Mucosa of stomach (tissue), 1 donor: ENCODE measurements around the gene LIN37.
A peak's percentile ranks its signal among the peaks of the same experiment; 100 is the strongest.

ENCODE experiments used
- H3K27me3 ChIP-seq: one replicate; pipeline ENCODE4 v1.7.0; 2013; ENCODE audit warnings: mild to moderate bottlenecking, low read length; ENCODE audit not compliant: control insufficient read depth, insufficient read depth
- H3K36me3 ChIP-seq: one replicate; pipeline ENCODE4 v1.7.0; 2013; ENCODE audit warnings: low read length; ENCODE audit not compliant: control insufficient read depth, insufficient read depth
- H3K4me1 ChIP-seq: one replicate; pipeline ENCODE4 v1.7.0; 2013; ENCODE audit warnings: mild to moderate bottlenecking, low read length; ENCODE audit not compliant: control insufficient read depth, insufficient read depth
- H3K4me3 ChIP-seq: one replicate; pipeline ENCODE4 v1.7.0; 2013; ENCODE audit warnings: low read length
- H3K9ac ChIP-seq: one replicate; pipeline ENCODE4 v1.7.0; 2013; ENCODE audit warnings: mild to moderate bottlenecking, low read length, moderate library complexity
- H3K9me3 ChIP-seq: one replicate; pipeline ENCODE4 v1.7.0; 2013; ENCODE audit warnings: mild to moderate bottlenecking, low read length, moderate library complexity; ENCODE audit not compliant: control insufficient read depth
- donor health status: Pancreatic carcinoma.

Gene LIN37

DNA sequence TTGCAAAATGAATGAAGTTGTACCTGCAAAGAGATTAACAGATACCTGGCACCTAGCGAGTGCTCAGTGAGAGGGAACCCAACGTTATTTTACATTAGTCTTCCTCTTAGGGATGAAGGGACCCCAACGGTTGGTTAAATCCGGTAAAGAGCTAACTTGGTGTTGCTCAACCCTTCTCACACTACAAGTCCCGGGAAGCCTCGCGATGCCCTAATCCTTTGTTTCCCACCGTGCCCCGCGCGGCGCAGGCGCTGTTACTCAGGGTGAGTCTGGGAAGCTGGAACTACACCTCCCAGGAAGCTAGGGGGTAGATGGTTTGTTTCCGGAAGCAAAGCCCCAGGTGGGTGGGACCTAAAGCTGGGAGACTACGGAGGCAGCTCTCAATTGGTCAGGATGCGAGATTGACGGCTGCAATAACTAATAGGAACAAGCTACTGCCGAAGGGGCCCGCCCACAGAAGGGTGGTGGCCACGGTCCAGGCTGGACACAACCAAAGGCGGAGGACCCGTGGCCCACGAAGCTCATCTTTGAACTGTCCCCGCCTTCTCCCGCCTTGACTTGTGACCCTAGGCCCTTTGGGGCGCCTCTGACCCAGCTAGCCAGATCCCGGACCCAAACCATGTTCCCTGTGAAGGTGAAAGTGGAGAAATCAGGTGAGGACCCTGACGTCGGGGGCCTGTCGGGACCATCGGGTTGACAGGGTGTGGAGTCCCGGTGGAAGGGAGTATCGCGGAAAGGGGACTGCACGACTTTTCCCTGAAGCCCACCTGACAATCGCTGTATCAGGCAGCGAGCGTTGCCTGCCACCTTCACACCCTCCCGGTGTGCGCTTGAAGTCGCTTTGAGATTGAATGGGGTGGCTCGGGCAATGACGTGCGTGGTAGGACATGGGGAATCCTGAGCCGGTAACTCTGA, at the start of gene LIN37:
LIN37 (plus strand) TSS at position 471 of the 915 bp plus-strand sequence; CDS start at position 620, 149 bp downstream.
- Histone ChIP-seq H3K36me3 (peaks cover 9% of the 10 kb centered on the region), H3K4me3 (peak within 1 kb of the TSS; percentile 100), H3K27me3 (no peaks in the 10 kb centered on the region), H3K9me3 (no peaks in the 10 kb centered on the region), H3K4me1 (peaks cover 31% of the 10 kb centered on the region), H3K9ac (peak within 1 kb of the TSS; percentile 93)

DNA sequence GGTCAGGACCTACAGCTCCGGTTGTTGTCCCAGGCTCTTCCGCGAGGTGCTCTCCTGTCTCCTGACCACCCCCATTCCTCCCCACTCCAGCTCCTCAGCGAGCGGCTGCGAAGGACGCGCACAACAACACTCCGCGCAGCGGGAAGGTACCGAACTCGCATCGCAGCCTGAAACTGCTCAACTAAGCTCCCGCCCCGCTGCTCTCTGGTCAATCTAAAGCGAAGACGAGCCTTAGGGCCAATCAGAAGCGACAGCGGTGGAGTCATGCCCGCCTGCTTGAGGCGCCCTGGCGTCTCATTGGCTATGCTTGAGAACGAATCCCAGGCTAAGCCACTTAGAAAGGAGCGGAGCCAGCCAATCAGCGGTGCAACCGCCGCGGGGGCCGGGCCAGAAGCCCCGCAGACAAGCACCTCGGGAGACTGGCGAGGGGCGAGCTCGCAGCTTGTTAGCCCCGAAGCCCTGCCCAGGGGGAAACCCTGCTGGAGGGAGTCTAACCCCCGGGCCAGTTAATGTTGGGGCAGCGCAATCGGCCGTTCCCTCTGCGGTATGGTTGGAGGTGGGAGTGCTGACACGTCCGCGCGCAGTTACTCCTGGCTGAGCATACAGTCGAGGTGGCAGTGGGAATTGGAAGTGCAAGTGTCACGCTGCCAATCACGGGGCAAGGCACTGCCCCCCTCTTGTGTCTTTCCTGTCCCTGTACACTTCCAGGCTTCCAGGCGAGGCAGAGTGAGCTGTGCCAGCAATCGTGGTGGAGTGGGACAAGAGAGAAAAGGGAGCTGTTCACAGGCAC, 46.0 kb upstream of the LIN37 start:
- Histone ChIP-seq H3K27me3 (peaks cover 8% of the 10 kb centered on the region), H3K36me3 (no peaks in the 10 kb centered on the region), H3K9me3 (no peaks in the 10 kb centered on the region), H3K4me1 (peaks cover 4% of the 10 kb centered on the region), H3K4me3 (peak overlapping the region; percentile 68), H3K9ac (peak overlapping the region; percentile 50)

- H3K9me3 ChIP-seq: no peaks in the 10 kb centered on the region
- no peak overlapping the region for H3K4me3 ChIP-seq
- no peaks in the 10 kb centered on the region for H3K36me3 ChIP-seq
- peaks cover 8% of the 10 kb centered on the region for H3K27me3 ChIP-seq
- H3K9ac ChIP-seq: no peak overlapping the region
- H3K4me1 ChIP-seq: peaks cover 4% of the 10 kb centered on the region
Measured at GRCh38 chr19:35703343-35703742, 45.0 kb upstream of the LIN37 start.

- Histone ChIP-seq H3K27me3 (peaks cover 8% of the 10 kb centered on the region), H3K9me3 (no peaks in the 10 kb centered on the region), H3K4me3 (no peak within 1 kb of the TSS)
Measured at GRCh38 chr19:35704218-35704617, 44.2 kb upstream of the LIN37 start, which contains the start of gene ZBTB32. TSS of gene ZBTB32 (plus strand) at chr19:35704558. CDS start at chr19:35714627, 10,069 bp downstream.

GRCh38 chr19:35708391-35708790, 40.0 kb upstream of the LIN37 start:
- H3K9ac ChIP-seq: no peak overlapping the region
- H3K4me1 ChIP-seq: no peaks in the 10 kb centered on the region
- no peaks in the 10 kb centered on the region for H3K9me3 ChIP-seq
- no peaks in the 10 kb centered on the region for H3K36me3 ChIP-seq
- H3K4me3 ChIP-seq: no peak overlapping the region
- H3K27me3 ChIP-seq: peaks cover 14% of the 10 kb centered on the region

More at GRCh38 chr19:35704218-35704617, 44.2 kb upstream of the LIN37 start, which contains the start of gene ZBTB32:
- Histone ChIP-seq H3K4me1 (peaks cover 4% of the 10 kb centered on the region), H3K36me3 (no peaks in the 10 kb centered on the region), H3K9ac (no peak within 1 kb of the TSS)

DNA sequence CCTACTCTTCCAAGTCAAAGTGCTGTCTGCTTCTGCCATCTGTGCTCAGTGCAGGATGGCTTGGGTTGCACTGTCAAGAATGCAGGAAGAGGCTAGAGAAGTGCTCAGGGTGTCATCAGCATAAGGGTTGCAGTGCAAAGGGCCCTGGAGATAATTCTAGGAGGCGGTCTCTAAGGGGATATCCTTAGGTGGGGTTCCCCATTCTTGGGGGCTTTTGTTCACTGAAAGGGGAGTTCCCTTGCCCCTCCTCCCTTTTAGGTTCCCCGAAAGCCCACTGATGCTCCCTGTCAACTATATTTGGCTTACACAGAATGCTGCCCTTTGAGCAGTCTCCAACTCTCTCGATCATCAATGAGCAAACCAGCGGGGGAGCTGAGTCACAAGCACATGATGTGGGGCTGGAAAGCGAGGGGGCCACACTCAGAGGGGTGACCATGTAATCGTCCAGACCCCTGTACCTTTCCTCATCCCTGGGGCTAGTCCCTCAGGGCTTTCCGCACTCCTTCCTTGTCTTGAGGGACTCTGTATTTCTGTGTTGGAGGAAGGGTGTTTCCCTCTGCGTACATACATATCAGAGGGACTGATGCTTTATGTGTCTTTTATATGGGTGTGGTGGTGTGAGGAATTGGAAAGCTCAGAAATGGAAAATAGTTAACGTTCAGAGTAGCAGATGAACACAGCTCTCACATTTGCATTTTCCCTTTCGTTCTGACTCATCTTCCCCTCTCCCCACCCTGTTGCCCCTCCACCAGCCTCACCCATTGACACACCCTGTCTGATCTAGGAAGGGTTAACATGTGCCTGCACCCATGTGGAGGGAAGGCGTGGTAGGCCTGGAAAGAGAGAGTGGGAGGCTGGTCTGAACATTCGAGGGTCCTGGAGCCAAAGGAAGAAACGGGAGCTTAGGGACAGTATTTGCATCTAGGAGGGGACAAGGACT, 37.3 kb upstream of the LIN37 start:
- Histone ChIP-seq H3K9ac (no peak overlapping the region), H3K4me1 (peaks cover 8% of the 10 kb centered on the region), H3K36me3 (no peaks in the 10 kb centered on the region), H3K4me3 (no peak overlapping the region), H3K9me3 (no peaks in the 10 kb centered on the region), H3K27me3 (peaks cover 6% of the 10 kb centered on the region)

DNA sequence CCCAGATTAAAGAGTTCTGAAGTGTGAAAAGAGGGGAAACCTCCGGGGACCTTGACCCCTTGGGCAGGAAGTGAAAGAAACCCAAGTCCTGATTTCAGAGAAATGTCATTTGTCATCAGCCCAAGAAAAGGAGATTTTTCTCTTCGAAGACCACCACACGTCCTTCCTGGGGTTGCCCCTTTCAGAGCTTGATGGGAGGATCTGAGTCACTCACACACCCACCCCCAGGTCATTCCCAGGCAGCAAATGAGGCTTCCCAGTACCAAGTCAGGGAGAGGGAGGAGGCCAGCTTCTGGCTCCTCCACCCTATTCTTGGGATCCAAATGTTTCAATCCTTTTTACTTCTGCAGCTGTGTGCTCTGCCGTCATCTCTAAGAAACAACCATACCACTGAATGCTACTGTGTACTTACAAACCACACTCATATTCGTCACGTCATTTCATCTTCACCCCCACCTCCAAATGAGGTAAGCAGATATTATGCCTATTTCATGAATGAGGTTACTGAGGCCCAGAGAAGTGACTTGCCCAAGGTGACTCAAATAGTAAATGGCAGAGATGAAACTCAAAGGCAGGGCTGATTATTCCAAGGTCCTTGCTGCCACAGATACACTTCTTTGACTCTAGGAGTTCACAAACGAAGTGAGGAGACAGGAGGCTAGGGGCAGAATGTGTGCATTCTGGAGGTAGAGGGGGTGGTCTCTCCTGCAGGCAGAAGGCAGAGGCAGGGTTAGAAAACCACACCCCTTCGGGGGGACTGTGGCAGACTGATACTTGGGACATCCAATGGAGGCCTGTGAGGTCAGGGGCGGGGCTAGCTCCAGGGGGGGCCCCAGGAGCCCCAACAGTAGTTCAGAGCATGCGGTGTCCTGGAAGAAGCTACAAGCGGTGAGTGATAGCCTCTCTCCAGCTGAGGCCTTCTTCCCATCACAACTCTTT, 35.5 kb upstream of the LIN37 start:
- Histone ChIP-seq H3K9me3 (no peaks in the 10 kb centered on the region), H3K4me3 (no peak overlapping the region), H3K9ac (no peak overlapping the region), H3K27me3 (peaks cover 6% of the 10 kb centered on the region), H3K36me3 (no peaks in the 10 kb centered on the region), H3K4me1 (peaks cover 11% of the 10 kb centered on the region)

- Histone ChIP-seq H3K4me3 (no peak overlapping the region), H3K27me3 (peaks cover 6% of the 10 kb centered on the region), H3K4me1 (peaks cover 11% of the 10 kb centered on the region), H3K36me3 (no peaks in the 10 kb centered on the region), H3K9ac (no peak overlapping the region), H3K9me3 (no peaks in the 10 kb centered on the region)
Measured at GRCh38 chr19:35713506-35713850, 34.9 kb upstream of the LIN37 start.

DNA sequence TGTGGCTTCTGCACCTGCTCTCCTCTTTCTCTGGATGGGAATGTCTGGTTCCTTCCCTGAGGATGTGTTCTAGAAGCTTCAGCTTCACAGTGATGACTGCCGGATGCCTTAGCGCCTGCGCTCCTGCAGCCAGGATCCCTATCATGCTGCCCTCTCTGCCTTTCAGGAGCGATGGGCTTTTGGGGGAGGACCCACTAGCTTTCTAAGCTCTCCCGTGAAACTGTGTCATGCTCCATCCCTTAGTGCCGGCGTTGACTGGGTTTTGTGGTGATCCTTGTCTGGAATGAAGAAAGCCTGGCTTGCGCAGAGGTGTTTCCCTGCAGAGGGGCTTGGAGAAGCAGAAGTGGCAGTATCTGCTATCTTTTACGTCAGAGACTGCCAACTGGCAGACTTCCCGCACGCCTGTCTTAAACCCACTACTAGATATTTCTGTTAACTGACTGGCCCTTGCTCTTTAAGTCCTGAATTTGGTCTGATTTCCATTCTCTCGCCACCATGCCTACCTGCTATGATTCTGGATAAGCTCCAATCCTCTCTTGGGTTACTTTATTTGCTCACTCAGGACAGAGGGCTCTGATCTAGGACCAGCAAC, 34.4 kb upstream of the LIN37 start:
- Histone ChIP-seq H3K4me1 (peaks cover 15% of the 10 kb centered on the region), H3K4me3 (no peak overlapping the region), H3K27me3 (peaks cover 6% of the 10 kb centered on the region), H3K9me3 (no peaks in the 10 kb centered on the region), H3K36me3 (no peaks in the 10 kb centered on the region), H3K9ac (no peak overlapping the region)

- H3K9ac ChIP-seq: no peak overlapping the region
- no peaks in the 10 kb centered on the region for H3K36me3 ChIP-seq
- H3K4me3 ChIP-seq: no peak overlapping the region
- no peaks in the 10 kb centered on the region for H3K9me3 ChIP-seq
- H3K4me1 ChIP-seq: peaks cover 22% of the 10 kb centered on the region
- H3K27me3 ChIP-seq: peaks cover 6% of the 10 kb centered on the region
Measured at GRCh38 chr19:35714601-35715354, 33.6 kb upstream of the LIN37 start.
